Aorta (tissue), 5 donors: ENCODE results near the gene OTOP3. TPM values are rescaled to one million over a fixed set of nuclear protein-coding genes. Genes with fewer than 3 reads are reported as not detected.

Experiments used
- ATAC-seq: fragments of 200-7000 bp; cut with Tn5 transposase; one replicate; pipeline ENCODE4 v1.9.1; 2022; ENCODE audit warnings: moderate library complexity; ENCODE audit not compliant: low FRiP score
- DNase-seq, 2 donors: peaks; one replicate each; pipeline ENCODE4 v3.0.0-alpha.2; 2020
- H3K27ac ChIP-seq, 2 donors: one replicate each; pipeline ENCODE4 v1.5.1; 2013; ENCODE audit warnings: low read length in 2 of 2, mild to moderate bottlenecking in 2 of 2, moderate library complexity in 2 of 2, control low read depth in 1 of 2, inconsistent platforms in 1 of 2, low read depth in 1 of 2
- H3K27me3 ChIP-seq, 2 donors: one replicate each; pipeline ENCODE4 v1.6.1; 2013; ENCODE audit warnings: control low read depth in 1 of 2, low read length in 1 of 2, mild to moderate bottlenecking in 1 of 2, moderate library complexity in 1 of 2; ENCODE audit not compliant: insufficient read depth in 2 of 2, control insufficient read depth in 1 of 2
- H3K36me3 ChIP-seq, 2 donors: one replicate each; pipeline ENCODE4 v1.6.1; 2013; ENCODE audit warnings: control low read depth in 1 of 2, low read length in 1 of 2, mild to moderate bottlenecking in 1 of 2; ENCODE audit not compliant: insufficient read depth in 2 of 2, control insufficient read depth in 1 of 2
- H3K4me1 ChIP-seq, 2 donors: one replicate each; pipeline ENCODE4 v1.6.1; 2013; ENCODE audit warnings: low read length in 2 of 2, control low read depth in 1 of 2, mild to moderate bottlenecking in 1 of 2, moderate library complexity in 1 of 2; ENCODE audit not compliant: insufficient read depth in 2 of 2, control insufficient read depth in 1 of 2
- H3K4me3 ChIP-seq, 2 donors: one replicate each; pipeline ENCODE4 v1.5.1; 2013; ENCODE audit warnings: low read length in 2 of 2, control low read depth in 1 of 2, mild to moderate bottlenecking in 1 of 2
- H3K9me3 ChIP-seq: one replicate; pipeline ENCODE4 v1.6.1; 2013; ENCODE audit warnings: mild to moderate bottlenecking, low read length; ENCODE audit not compliant: control insufficient read depth
- WGBS, 2 donors: extraction: QIAGEN DNeasy Blood & Tissue Kit; methylation state at CpG; one replicate each; pipeline ENCODE4 v1.1.7; 2013; 5-methylcytosine and 5-hydroxymethylcytosine counted together
- intact Hi-C, 2 donors: fragments of 100-400 bp; cut with DNase I; formaldehyde crosslinking; loops; one replicate each; pipeline versions ENCODE4 v1.14.2 to v1.15.0; 2022
- polyA plus RNA-seq, 2 donors: library from polyadenylated mRNA; stranded (reverse); fragments of 200-250 nt; gene quantifications; one replicate each; pipeline ENCODE4 v1.2.3, GENCODE V29; 2013
- total RNA-seq, 2 donors: library from RNA; stranded (reverse); fragmentation: NEBNext Ultra II Directional; extraction: Animal tissue kit (Norgen Biotek cat#: 25700); gene quantifications; one replicate each; pipeline ENCODE4 v1.2.1, GENCODE V29; 2021
- donor health status: healthy with polysubstance abuse.
- donor health status: Bipolar disorder and iron deficiency.
- donor health status: DM: no; HTN: no; CAD: no.
- donor health status: DM: no; HTN: no; CAD: no.
- donor health status: DM: yes; HTN: yes; CAD: no.

The OTOP3 gene
- total and polyA plus RNA-seq, 4 donors, result 1.8 TPM; not detected in 3

GRCh38 chr17:74994440-74994839 is 58.7 kb downstream of the OTOP3 start:
- intact Hi-C loops, result no loop called here
- no peak for DNase-seq
- H3K36me3 ChIP-seq, result peaks cover 0 to under 1% of the 10 kb centered on the region in 2 donors
- WGBS, 2 donors, result 90 to 93% methylated on average over 7 of the region's 7 CpGs
- H3K27me3 ChIP-seq, result no peaks in the 10 kb centered on the region
- no peak for ATAC-seq
- H3K4me1 ChIP-seq, result no peaks in the 10 kb centered on the region
- no peak overlapping the region for H3K27ac ChIP-seq
- no peaks in the 10 kb centered on the region for H3K9me3 ChIP-seq
- no peak overlapping the region for H3K4me3 ChIP-seq

- Histone ChIP-seq H3K4me1 (no peaks in the 10 kb centered on the region), H3K27ac (no peak overlapping the region), H3K9me3 (no peaks in the 10 kb centered on the region), H3K27me3 (no peaks in the 10 kb centered on the region), H3K4me3 (no peak overlapping the region), H3K36me3 (peaks cover 0 to 2% of the 10 kb centered on the region in 2 donors)
- DNase-seq (no peak), ATAC-seq (no peak)
- intact Hi-C loops, result no loop called here
- WGBS, 2 donors, result 82 to 87% methylated on average over 5 of the region's 5 CpGs
Measured at GRCh38 chr17:74995847-74996246, 60.1 kb downstream of the OTOP3 start.

- Histone ChIP-seq H3K27me3 (no peaks in the 10 kb centered on the region), H3K27ac (no peak overlapping the region), H3K9me3 (no peaks in the 10 kb centered on the region), H3K4me3 (no peak overlapping the region), H3K36me3 (peaks cover 0 to 4% of the 10 kb centered on the region in 2 donors), H3K4me1 (no peaks in the 10 kb centered on the region)
- intact Hi-C loops, result no loop called here
- WGBS, 2 donors, result 85 to 91% methylated on average over 6 of the region's 6 CpGs
- ATAC-seq, result no peak
- no peak for DNase-seq
Measured at GRCh38 chr17:74998783-74999182, 63.1 kb downstream of the OTOP3 start.

GRCh38 chr17:74999523-74999922 is 63.8 kb downstream of the OTOP3 start:
- WGBS, 2 donors, result 90 to 92% methylated on average over 4 of the region's 4 CpGs
- Histone ChIP-seq H3K27me3 (no peaks in the 10 kb centered on the region), H3K4me3 (no peak overlapping the region), H3K36me3 (peaks cover 0 to 4% of the 10 kb centered on the region in 2 donors), H3K27ac (no peak overlapping the region), H3K4me1 (no peaks in the 10 kb centered on the region), H3K9me3 (no peaks in the 10 kb centered on the region)
- ATAC-seq (no peak), DNase-seq (no peak)
- intact Hi-C loops, result no loop called here

Other genes with a start within 250 kb of the OTOP3 start
- 1 to 10 TPM; 1.6 to 2.2 TPM for gene CD300LF, start 223.0 kb upstream of the OTOP3 start, total RNA-seq
- 1 to 10 TPM in 1 of 2 donors, under 1 TPM in 1; 0.61 to 1.5 TPM for gene CD300LF, start 223.0 kb upstream of the OTOP3 start, polyA plus RNA-seq
- 1 to 10 TPM; 1.4 to 3.4 TPM for gene RAB37, start 198.6 kb upstream of the OTOP3 start, total RNA-seq
- 1 to 10 TPM; 1.5 to 2.4 TPM for gene RAB37, start 198.6 kb upstream of the OTOP3 start, polyA plus RNA-seq
- gene NHERF1, start 187.3 kb upstream of the OTOP3 start, total RNA-seq, result 10 to 100 TPM; 17.6 to 21.1 TPM
- 10 to 100 TPM; 10.6 to 84.4 TPM for gene NHERF1, start 187.3 kb upstream of the OTOP3 start, polyA plus RNA-seq
- gene NAT9, start 159.6 kb upstream of the OTOP3 start, total RNA-seq, result 10 to 100 TPM; 44.5 to 46.3 TPM
- gene NAT9, start 159.6 kb upstream of the OTOP3 start, polyA plus RNA-seq, result 10 to 100 TPM; 12.1 to 59.9 TPM
- 1 to 10 TPM in 1 of 2 donors, under 1 TPM in 1; 0.19 to 1.6 TPM for gene GRIN2C, start 76.0 kb upstream of the OTOP3 start, total RNA-seq
- under 1 TPM in 1 of 2 donors, not detected in 1; 0.03 TPM for gene GRIN2C, start 76.0 kb upstream of the OTOP3 start, polyA plus RNA-seq
- gene FDXR, start 62.9 kb upstream of the OTOP3 start, total RNA-seq, result 1 to 10 TPM; 4.0 to 6.6 TPM
- gene FDXR, start 62.9 kb upstream of the OTOP3 start, polyA plus RNA-seq, result 10 to 100 TPM in 1 of 2 donors, 1 to 10 TPM in 1; 8.1 to 18.1 TPM
- not detected for gene FADS6, start 42.3 kb upstream of the OTOP3 start, total RNA-seq
- gene FADS6, start 42.3 kb upstream of the OTOP3 start, polyA plus RNA-seq, result 1 to 10 TPM in 1 of 2 donors, not detected in 1; 4.1 TPM
- not detected for gene USH1G, start 12.6 kb upstream of the OTOP3 start, total RNA-seq
- under 1 TPM in 1 of 2 donors, not detected in 1; 0.13 TPM for gene USH1G, start 12.6 kb upstream of the OTOP3 start, polyA plus RNA-seq
- gene OTOP2, start 11.6 kb upstream of the OTOP3 start, total RNA-seq, result not detected
- gene OTOP2, start 11.6 kb upstream of the OTOP3 start, polyA plus RNA-seq, result under 1 TPM in 1 of 2 donors, not detected in 1; 0.25 TPM
- gene HID1, start 36.9 kb downstream of the OTOP3 start, total RNA-seq, result 10 to 100 TPM; 10.7 to 32.6 TPM
- gene HID1, start 36.9 kb downstream of the OTOP3 start, polyA plus RNA-seq, result 1 to 10 TPM; 6.1 to 7.8 TPM
- gene CDR2L, start 51.7 kb downstream of the OTOP3 start, total RNA-seq, result 10 to 100 TPM; 20.2 to 23.6 TPM
- 1 to 10 TPM; 5.8 to 7.4 TPM for gene CDR2L, start 51.7 kb downstream of the OTOP3 start, polyA plus RNA-seq
- gene MRPL58, start 76.8 kb downstream of the OTOP3 start, total RNA-seq, result 10 to 100 TPM; 16.6 to 17.4 TPM
- gene MRPL58, start 76.8 kb downstream of the OTOP3 start, polyA plus RNA-seq, result 10 to 100 TPM; 25.2 to 31.2 TPM
- 100 to 1,000 TPM; 136 to 149 TPM for gene ATP5PD, start 111.1 kb downstream of the OTOP3 start, total RNA-seq
- 100 to 1,000 TPM; 349 to 520 TPM for gene ATP5PD, start 111.1 kb downstream of the OTOP3 start, polyA plus RNA-seq
- 10 to 100 TPM; 21.4 to 26.4 TPM for gene KCTD2, start 111.3 kb downstream of the OTOP3 start, total RNA-seq
- 10 to 100 TPM; 13.9 to 14.9 TPM for gene KCTD2, start 111.3 kb downstream of the OTOP3 start, polyA plus RNA-seq
- gene SLC16A5, start 152.1 kb downstream of the OTOP3 start, total RNA-seq, result 10 to 100 TPM in 1 of 2 donors, 1 to 10 TPM in 1; 5.6 to 11.4 TPM
- 1 to 10 TPM; 7.8 to 7.9 TPM for gene SLC16A5, start 152.1 kb downstream of the OTOP3 start, polyA plus RNA-seq
- gene ARMC7, start 174.1 kb downstream of the OTOP3 start, total RNA-seq, result 10 to 100 TPM in 1 of 2 donors, 1 to 10 TPM in 1; 8.7 to 19.4 TPM
- gene ARMC7, start 174.1 kb downstream of the OTOP3 start, polyA plus RNA-seq, result 1 to 10 TPM; 4.9 to 8.6 TPM
- 10 to 100 TPM; 24.7 to 29.6 TPM for gene NT5C, start 195.8 kb downstream of the OTOP3 start, total RNA-seq
- gene NT5C, start 195.8 kb downstream of the OTOP3 start, polyA plus RNA-seq, result 10 to 100 TPM; 28.7 to 93.0 TPM
- 10 to 100 TPM; 16.0 to 18.3 TPM for gene JPT1, start 218.6 kb downstream of the OTOP3 start, total RNA-seq
- 100 to 1,000 TPM in 1 of 2 donors, 10 to 100 TPM in 1; 10.8 to 144 TPM for gene JPT1, start 218.6 kb downstream of the OTOP3 start, polyA plus RNA-seq
- 100 to 1,000 TPM; 262 to 280 TPM for gene SUMO2, start 247.1 kb downstream of the OTOP3 start, total RNA-seq
- gene SUMO2, start 247.1 kb downstream of the OTOP3 start, polyA plus RNA-seq, result 100 to 1,000 TPM in 1 of 2 donors, 10 to 100 TPM in 1; 96.2 to 113 TPM